HuH-7 (cell line): Measurements from ENCODE around the gene PHETA1.
A peak's percentile ranks its signal among the peaks of the same experiment; 100 is the strongest.

Source experiments
- DNase-seq: peaks from one replicate; pipeline ENCODE4 v3.0.0; 2011; ENCODE audit warnings: low spot score

PHETA1 gene

GRCh38 chr12:111368291-111368787 is 556 bp downstream of the PHETA1 start:
- no peak for DNase-seq

- peak; percentile 85 for DNase-seq
Measured at GRCh38 chr12:111367661-111368221, 1.2 kb downstream of the PHETA1 start.

- no peak for DNase-seq
Measured at GRCh38 chr12:111366583-111366982, 2.3 kb downstream of the PHETA1 start.

GRCh38 chr12:111366075-111366474 is 2.8 kb downstream of the PHETA1 start:
- no peak for DNase-seq

GRCh38 chr12:111363578-111363977 is 5.3 kb downstream of the PHETA1 start:
- no peak for DNase-seq

- no peak for DNase-seq
Measured at GRCh38 chr12:111362687-111363475, 6.0 kb downstream of the PHETA1 start.

- no peak for DNase-seq
Measured at GRCh38 chr12:111361717-111362576, 6.9 kb downstream of the PHETA1 start.

- DNase-seq: no peak
Measured at GRCh38 chr12:111361073-111361716, 7.7 kb downstream of the PHETA1 start.

- no peak for DNase-seq
Measured at GRCh38 chr12:111360325-111360930, 8.5 kb downstream of the PHETA1 start.

GRCh38 chr12:111359914-111360276 is 9.0 kb downstream of the PHETA1 start:
- DNase-seq: no peak

GRCh38 chr12:111359231-111359913 is 9.5 kb downstream of the PHETA1 start:
- DNase-seq: no peak

GRCh38 chr12:111355201-111355925 is 13.5 kb downstream of the PHETA1 start:
- DNase-seq: no peak

- DNase-seq: no peak
Measured at GRCh38 chr12:111354511-111354910, 14.4 kb downstream of the PHETA1 start.

- no peak for DNase-seq
Measured at GRCh38 chr12:111353603-111354295, 15.1 kb downstream of the PHETA1 start.

- no peak for DNase-seq
Measured at GRCh38 chr12:111353026-111353425, 15.9 kb downstream of the PHETA1 start.

- DNase-seq: no peak
Measured at GRCh38 chr12:111352296-111352993, 16.4 kb downstream of the PHETA1 start.

- no peak for DNase-seq
Measured at GRCh38 chr12:111351026-111351425, 17.9 kb downstream of the PHETA1 start.

- DNase-seq: no peak
Measured at GRCh38 chr12:111349748-111350520, 19.0 kb downstream of the PHETA1 start.
